PFSK-1 (cell line): ENCODE measurements around the gene MYOZ3.

Experiments used
- FOXP2 ChIP-seq: optimal IDR thresholded peaks from 2 replicates; pipeline ENCODE3; 2011; ENCODE audit warnings: borderline replicate concordance, control low read depth, inconsistent platforms; ENCODE audit not compliant: insufficient read depth; ENCODE audit errors: extremely low read length, extremely low read depth
- POLR2AphosphoS5 ChIP-seq: IDR thresholded peaks from 2 replicates; pipeline ENCODE4 v1.6.1; 2012; ENCODE audit warnings: low read depth, mild to moderate bottlenecking, control low read depth, low read length, moderate library complexity
- REST ChIP-seq, 2 experiments: IDR thresholded peaks; 2 replicates each; pipeline versions ENCODE4 v1.6.1 to v1.8.0; 2011 to 2012; ENCODE audit warnings: low read depth in 2 of 2, low read length in 2 of 2, control low read depth in 1 of 2, inconsistent platforms in 1 of 2, mild to moderate bottlenecking in 1 of 2, moderate library complexity in 1 of 2; ENCODE audit not compliant: insufficient read depth in 1 of 2
- SIN3A ChIP-seq: IDR thresholded peaks from 2 replicates; pipeline ENCODE4 v1.6.1; 2012; ENCODE audit warnings: mild to moderate bottlenecking, low read length, moderate library complexity, borderline replicate concordance; ENCODE audit not compliant: insufficient read depth
- TAF1 ChIP-seq: IDR thresholded peaks from 2 replicates; pipeline ENCODE4 v1.6.1; 2012; ENCODE audit warnings: low read length, control low read depth, borderline replicate concordance; ENCODE audit not compliant: insufficient read depth

GRCh38 chr5:150710165-150710564, 49.1 kb downstream of the MYOZ3 start:
- TF ChIP-seq POLR2AphosphoS5, result no peak
- no peak for TF ChIP-seq TAF1
- TF ChIP-seq REST (IDR thresholded peaks at IDR 0.05; ENCODE audit: insufficient read depth in 1 of 2, low read depth in 2 of 2, low read length in 2 of 2), result no peak
- no peak for TF ChIP-seq FOXP2
- no peak for TF ChIP-seq SIN3A
